Thoracic aorta (tissue), 2 donors: Measurements from ENCODE around the gene NRXN3. TPM values are rescaled to one million over a fixed set of nuclear protein-coding genes. Genes with fewer than 3 reads are reported as not detected.

Experiments used
- ATAC-seq: fragments of 150-250 bp; one replicate; pipeline ENCODE4 v1.8.0; 2017; ENCODE audit warnings: low read depth; ENCODE audit not compliant: insufficient number of reproducible peaks, low FRiP score
- DNase-seq: peaks from one replicate; pipeline ENCODE4 v3.0.0-alpha.2; 2020; ENCODE audit warnings: low spot score
- H3K27ac ChIP-seq, 2 donors: fragments of 200-600 bp; sonication (generic); 1 replicate in 1 of 2; 2 replicates in 1 of 2; pipeline ENCODE4 v1.5.1; 2016; ENCODE audit warnings: mild to moderate bottlenecking in 2 of 2, moderate library complexity in 2 of 2
- H3K27me3 ChIP-seq: fragments of 200-600 bp; sonication (generic); replicated peaks from 2 replicates; pipeline ENCODE4 v1.6.0; 2016; ENCODE audit warnings: mild to moderate bottlenecking; ENCODE audit not compliant: insufficient read depth
- H3K36me3 ChIP-seq: fragments of 200-600 bp; sonication (generic); one replicate; pipeline ENCODE4 v1.5.1; 2016
- H3K4me1 ChIP-seq, 2 donors: fragments of 200-600 bp; sonication (generic); 1 replicate in 1 of 2; 2 replicates in 1 of 2; pipeline versions ENCODE4 v1.5.1 to v1.6.0; 2016; ENCODE audit warnings: low read depth in 2 of 2, mild to moderate bottlenecking in 1 of 2; ENCODE audit not compliant: control insufficient read depth in 1 of 2
- H3K4me3 ChIP-seq: fragments of 200-600 bp; sonication (generic); 2 replicates; pipeline ENCODE4 v1.5.1; 2016; ENCODE audit warnings: mild to moderate bottlenecking
- H3K9me3 ChIP-seq: fragments of 200-600 bp; sonication (generic); 2 replicates; pipeline ENCODE4 v1.5.1; 2016
- total RNA-seq, 2 donors: library from RNA; depleted of rRNA; stranded (reverse); fragments of >200 nt; gene quantifications; one replicate each; pipeline versions ENCODE4 v1.1.0 to v1.2.3, GENCODE V29; 2016
- TF ChIP-seq, protein P1 (sequence below): fragments of 200-600 bp; sonication (generic); IDR thresholded peaks from one replicate; pipeline ENCODE4 v1.5.1; 2019; ENCODE audit warnings: antibody characterized with exemption

The NRXN3 gene
- total RNA-seq, 2 donors from 2014 or later: 5.6 to 33.3 TPM

DNA sequence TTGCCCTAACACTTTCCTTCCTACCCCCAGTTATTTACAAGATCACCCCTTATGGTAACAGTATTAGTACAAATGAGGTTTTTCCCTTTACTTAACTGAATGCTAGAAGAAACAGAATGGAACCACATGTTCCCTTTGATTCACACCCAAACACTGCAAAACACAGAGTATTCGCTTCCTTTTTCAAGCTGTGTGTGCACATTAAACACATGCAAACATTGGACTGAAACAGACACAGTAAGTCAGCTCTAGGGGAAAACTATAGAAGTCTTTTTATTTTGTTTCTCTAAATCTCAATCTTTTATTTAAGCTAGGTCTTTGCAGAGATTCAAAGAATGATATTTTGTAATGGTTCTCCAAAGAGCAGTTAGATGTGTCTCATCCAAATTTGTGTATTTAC lies 1312.7 kb downstream of the NRXN3 start:
- H3K4me3 ChIP-seq: no peak overlapping the region
- H3K9me3 ChIP-seq: no peaks in the 10 kb centered on the region
- H3K27ac ChIP-seq: no peak overlapping the region
- ATAC-seq (no peak), DNase-seq (no peak)
- H3K4me1 ChIP-seq: no peaks in the 10 kb centered on the region
- no peaks in the 10 kb centered on the region for H3K27me3 ChIP-seq
- TF ChIP-seq, protein P1, sequence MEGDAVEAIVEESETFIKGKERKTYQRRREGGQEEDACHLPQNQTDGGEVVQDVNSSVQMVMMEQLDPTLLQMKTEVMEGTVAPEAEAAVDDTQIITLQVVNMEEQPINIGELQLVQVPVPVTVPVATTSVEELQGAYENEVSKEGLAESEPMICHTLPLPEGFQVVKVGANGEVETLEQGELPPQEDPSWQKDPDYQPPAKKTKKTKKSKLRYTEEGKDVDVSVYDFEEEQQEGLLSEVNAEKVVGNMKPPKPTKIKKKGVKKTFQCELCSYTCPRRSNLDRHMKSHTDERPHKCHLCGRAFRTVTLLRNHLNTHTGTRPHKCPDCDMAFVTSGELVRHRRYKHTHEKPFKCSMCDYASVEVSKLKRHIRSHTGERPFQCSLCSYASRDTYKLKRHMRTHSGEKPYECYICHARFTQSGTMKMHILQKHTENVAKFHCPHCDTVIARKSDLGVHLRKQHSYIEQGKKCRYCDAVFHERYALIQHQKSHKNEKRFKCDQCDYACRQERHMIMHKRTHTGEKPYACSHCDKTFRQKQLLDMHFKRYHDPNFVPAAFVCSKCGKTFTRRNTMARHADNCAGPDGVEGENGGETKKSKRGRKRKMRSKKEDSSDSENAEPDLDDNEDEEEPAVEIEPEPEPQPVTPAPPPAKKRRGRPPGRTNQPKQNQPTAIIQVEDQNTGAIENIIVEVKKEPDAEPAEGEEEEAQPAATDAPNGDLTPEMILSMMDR: no peak
- no peaks in the 10 kb centered on the region for H3K36me3 ChIP-seq

GRCh38 chr14:79483477-79484388 lies 1313.6 kb downstream of the NRXN3 start:
- Histone ChIP-seq H3K27ac (no peak overlapping the region), H3K4me1 (no peaks in the 10 kb centered on the region), H3K4me3 (no peak overlapping the region), H3K36me3 (no peaks in the 10 kb centered on the region), H3K9me3 (no peaks in the 10 kb centered on the region), H3K27me3 (no peaks in the 10 kb centered on the region)
- TF ChIP-seq, protein P1: no peak
- DNase-seq (no peak), ATAC-seq (no peak)

- TF ChIP-seq, protein P1: no peak
- Histone ChIP-seq H3K4me1 (no peaks in the 10 kb centered on the region), H3K27me3 (no peaks in the 10 kb centered on the region), H3K36me3 (no peaks in the 10 kb centered on the region), H3K27ac (no peak overlapping the region), H3K4me3 (no peak overlapping the region), H3K9me3 (no peaks in the 10 kb centered on the region)
- DNase-seq (no peak), ATAC-seq (no peak)
Observed at GRCh38 chr14:79487632-79488031, 1317.5 kb downstream of the NRXN3 start.

DNA sequence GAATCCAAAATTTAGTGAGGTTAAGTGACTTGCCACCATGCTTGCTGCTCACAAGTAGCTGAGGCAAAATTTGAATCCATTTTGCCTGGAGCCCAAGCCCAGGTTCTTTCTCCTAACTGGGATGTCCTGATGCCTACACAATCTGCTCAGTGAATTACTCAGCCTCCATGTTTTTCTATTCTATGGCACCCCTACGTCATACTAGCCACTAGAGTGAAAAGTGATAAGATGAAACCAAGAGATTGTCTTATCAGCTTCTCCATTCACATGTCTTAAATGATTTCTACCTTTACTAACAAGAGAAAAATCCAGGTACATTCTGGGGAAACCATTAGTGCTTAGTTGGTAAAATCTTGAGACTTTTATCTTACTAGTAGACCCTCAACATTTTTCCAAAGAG lies 1321.0 kb downstream of the NRXN3 start:
- TF ChIP-seq, protein P1: no peak
- Histone ChIP-seq H3K4me1 (no peaks in the 10 kb centered on the region), H3K4me3 (no peak overlapping the region), H3K36me3 (no peaks in the 10 kb centered on the region), H3K27me3 (no peaks in the 10 kb centered on the region), H3K9me3 (no peaks in the 10 kb centered on the region), H3K27ac (no peak overlapping the region)
- ATAC-seq (no peak), DNase-seq (no peak)

DNA sequence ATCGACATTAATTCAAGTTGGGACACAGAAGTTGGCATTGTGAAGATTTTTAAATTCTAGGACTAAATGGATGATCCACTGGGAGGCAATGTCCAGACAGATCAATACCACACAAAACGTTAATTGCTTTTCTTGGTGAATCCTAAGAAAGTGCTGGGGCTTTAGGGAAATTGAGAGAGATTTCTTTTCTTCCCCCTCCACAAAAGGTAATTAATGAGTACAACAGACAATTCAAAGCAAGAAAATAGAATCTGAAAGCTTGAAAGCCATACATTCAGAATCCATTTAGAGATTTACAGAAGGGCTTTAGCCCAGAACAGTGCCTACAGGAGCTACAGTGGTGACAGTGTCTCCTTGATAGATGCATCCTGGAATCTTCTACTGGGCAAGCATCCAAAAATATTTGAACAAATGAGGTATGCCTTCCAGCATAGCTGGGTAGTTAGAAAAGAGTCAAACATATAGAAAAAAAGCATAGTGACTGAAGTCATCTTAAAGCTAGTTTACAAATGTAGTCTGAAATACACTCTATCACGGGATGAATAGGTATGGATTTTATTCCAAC lies 1323.0 kb downstream of the NRXN3 start:
- Histone ChIP-seq H3K27me3 (no peaks in the 10 kb centered on the region), H3K27ac (no peak overlapping the region), H3K4me3 (no peak overlapping the region), H3K36me3 (no peaks in the 10 kb centered on the region), H3K4me1 (no peaks in the 10 kb centered on the region), H3K9me3 (no peaks in the 10 kb centered on the region)
- DNase-seq: no peak
- no peak for ATAC-seq
- TF ChIP-seq, protein P1: no peak
